Psoas muscle (tissue), 8 donors: ENCODE data around the gene FMN2. TPM values are rescaled to one million over a fixed set of nuclear protein-coding genes. Genes with fewer than 3 reads are reported as not detected.
"Not testable (repeated sequence)": the region's sequence is repeated elsewhere in the genome, so short reads cannot be mapped to it uniquely, and the experiment has no call there.

Experiments used
- ATAC-seq, 4 donors: fragments of 200-7000 bp; cut with Tn5 transposase; one replicate each; pipeline ENCODE4 v1.9.1; 2020; ENCODE audit warnings: moderate library complexity in 3 of 4, mild to moderate bottlenecking in 2 of 4
- DNase-seq, 2 donors: peaks; one replicate each; pipeline ENCODE4 v3.0.0-alpha.2; 2020
- H3K27ac ChIP-seq: fragments of 200-600 bp; one replicate; pipeline ENCODE4 v1.8.0; 2022
- H3K27me3 ChIP-seq, 3 donors: fragments of 200-600 bp in 1 of 3; one replicate each; pipeline versions ENCODE4 v1.6.1 to v1.8.0; 2013 to 2022; ENCODE audit warnings: low read length in 2 of 3, mild to moderate bottlenecking in 2 of 3, moderate library complexity in 1 of 3; ENCODE audit not compliant: insufficient read depth in 3 of 3
- H3K36me3 ChIP-seq, 2 donors: fragments of 200-600 bp in 1 of 2; one replicate each; pipeline versions ENCODE4 v1.6.1 to v1.8.0; 2013 to 2022; ENCODE audit warnings: low read depth in 1 of 2, mild to moderate bottlenecking in 1 of 2, moderate library complexity in 1 of 2; ENCODE audit not compliant: insufficient read depth in 1 of 2
- H3K4me1 ChIP-seq: fragments of 200-600 bp; one replicate; pipeline ENCODE4 v1.8.0; 2022
- H3K4me3 ChIP-seq: fragments of 200-600 bp; one replicate; pipeline ENCODE4 v1.8.0; 2022; ENCODE audit warnings: mild to moderate bottlenecking
- H3K9me3 ChIP-seq: fragments of 200-600 bp; one replicate; pipeline ENCODE4 v1.8.0; 2022
- CTCF ChIP-seq: fragments of 200-600 bp; IDR thresholded peaks from one replicate; pipeline ENCODE4 v1.8.0; 2022; ENCODE audit warnings: antibody characterized with exemption
- WGBS, 3 donors: extraction: QIAGEN DNeasy Blood & Tissue Kit; methylation state at CpG; one replicate each; pipeline versions ENCODE4 v1.1.6 to v1.1.7; 2013; 5-methylcytosine and 5-hydroxymethylcytosine counted together
- intact Hi-C, 2 donors: fragments of 100-400 bp; cut with DNase I; formaldehyde crosslinking; loops; one replicate each; pipeline versions ENCODE4 v1.11.0 to v1.14.2; 2022
- polyA plus RNA-seq, 3 donors: library from polyadenylated mRNA; stranded (reverse); fragments of 200-250 nt; gene quantifications; one replicate each; pipeline ENCODE4 v1.2.3, GENCODE V29; 2013
- total RNA-seq, 4 donors: library from RNA; stranded (reverse); fragmentation: NEBNext Ultra II Directional in 2 of 4; extraction: Animal tissue kit (Norgen Biotek cat#: 25700) in 2 of 4; gene quantifications; one replicate each; pipeline versions ENCODE4 v1.2.1 to v1.2.4, GENCODE V29; 2021 to 2023
- donor health status: healthy with polysubstance abuse.
- donor health status: DM: no; HTN: no; CAD: no; lungs with moderate emphysema.
- donor health status: Bipolar disorder and iron deficiency.
- donor health status: healthy.
- donor health status: DM: yes; HTN: yes; CAD: no.
- donor health status: DM: no; HTN: no; CAD: no.
- donor health status: DM: no; HTN: no; CAD: no.
- donor health status: DM: yes; HTN: yes; CAD: no.

Gene FMN2
- total and polyA plus RNA-seq, 7 donors: 0.15 to 1.1 (median 0.52) TPM; not detected in 2

DNA sequence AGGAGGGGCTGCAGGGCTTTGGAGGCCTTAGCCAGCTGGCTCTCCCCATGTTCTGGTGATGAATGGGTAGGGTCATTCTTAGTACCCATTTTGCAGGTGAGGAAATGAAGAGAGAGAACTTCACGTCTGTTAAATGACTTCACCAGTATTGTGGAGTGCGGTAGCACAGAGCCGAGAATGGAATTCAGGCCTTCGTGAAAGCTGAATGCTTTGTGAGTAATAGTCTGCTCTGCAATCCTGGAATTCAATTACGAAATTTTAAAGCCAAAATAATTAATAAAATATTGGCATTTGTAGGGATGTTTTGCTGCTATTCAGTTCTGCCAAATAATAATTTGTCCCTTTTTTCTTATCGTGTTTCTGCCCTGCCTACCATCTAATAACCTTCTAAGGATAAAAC is 322.6 kb downstream of the FMN2 start:
- Histone ChIP-seq H3K4me1 (no peaks in the 10 kb centered on the region), H3K9me3 (no peaks in the 10 kb centered on the region), H3K36me3 (no peaks in the 10 kb centered on the region), H3K27ac (no peak overlapping the region), H3K4me3 (no peak overlapping the region), H3K27me3 (no peaks in the 10 kb centered on the region)
- intact Hi-C loops: no loop called here
- no peak for TF ChIP-seq CTCF
- WGBS, 3 donors: 76 to 86% (median 80%) methylated on average over 6 of the region's 6 CpGs
- DNase-seq: no peak
- ATAC-seq: no peak

GRCh38 chr1:240415011-240415410 is 323.3 kb downstream of the FMN2 start:
- WGBS, 3 donors: 91 to 96% (median 94%) methylated on average over 1 of the region's 1 CpG
- H3K9me3 ChIP-seq, H3K27me3 ChIP-seq, ATAC-seq, H3K27ac ChIP-seq, H3K36me3 ChIP-seq, DNase-seq, H3K4me1 ChIP-seq, H3K4me3 ChIP-seq, intact Hi-C loops: not testable (repeated sequence)

GRCh38 chr1:240415532-240415931 is 323.8 kb downstream of the FMN2 start:
- Histone ChIP-seq H3K4me3 (no peak overlapping the region), H3K9me3 (no peaks in the 10 kb centered on the region), H3K27ac (no peak overlapping the region), H3K36me3 (no peaks in the 10 kb centered on the region), H3K27me3 (no peaks in the 10 kb centered on the region), H3K4me1 (no peaks in the 10 kb centered on the region)
- no peak for ATAC-seq
- TF ChIP-seq CTCF: no peak
- 61% methylated on average over 4 of the region's 4 CpGs for WGBS, 3 donors
- DNase-seq: no peak
- intact Hi-C loops: no loop called here

DNA sequence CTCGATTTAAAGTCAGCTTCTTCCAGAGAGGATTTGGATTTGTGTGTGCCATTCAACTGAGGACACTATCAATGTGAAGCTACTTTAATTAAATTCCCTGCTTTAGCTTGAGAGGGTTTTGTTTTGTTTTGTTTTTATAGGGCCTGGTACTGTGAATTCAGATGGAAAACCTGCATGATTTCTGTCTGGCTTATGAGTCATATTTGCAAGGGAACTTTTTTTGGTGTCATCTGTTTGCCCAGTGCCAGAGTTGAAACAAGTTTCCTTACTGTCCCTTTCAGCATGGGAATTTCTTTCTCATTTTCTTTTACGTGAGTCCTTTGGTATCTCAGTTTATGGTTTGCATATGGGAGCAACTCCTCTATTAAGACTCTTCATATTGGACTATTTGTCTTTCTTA is 325.6 kb downstream of the FMN2 start:
- 45 to 75% (median 46%) methylated on average over 2 of the region's 2 CpGs for WGBS, 3 donors

DNA sequence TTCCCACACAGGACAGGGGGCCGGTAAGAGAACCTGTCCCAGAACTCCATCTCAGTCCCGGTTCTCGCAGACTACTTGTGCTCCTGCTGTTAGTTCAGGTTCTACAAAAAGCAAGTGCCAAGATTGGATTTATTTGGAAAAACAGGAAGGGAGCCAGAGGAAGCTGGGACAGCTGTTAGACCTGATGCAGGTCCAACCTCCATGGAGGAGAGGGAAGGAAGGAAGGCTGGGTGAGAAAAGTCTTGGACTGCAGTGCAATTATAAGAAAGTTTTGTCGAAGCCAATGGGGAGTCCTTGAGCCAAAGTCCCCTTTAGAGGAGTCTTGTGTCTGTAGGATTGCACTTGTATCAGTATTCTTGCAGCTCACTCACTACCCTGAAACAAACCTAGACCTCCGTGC is 329.1 kb downstream of the FMN2 start:
- H3K27me3 ChIP-seq: no peaks in the 10 kb centered on the region
- intact Hi-C loops: no loop called here
- 56 to 66% (median 63%) methylated on average over 5 of the region's 5 CpGs for WGBS, 3 donors
- H3K27ac ChIP-seq: no peak overlapping the region
- no peaks in the 10 kb centered on the region for H3K4me1 ChIP-seq
- no peak for ATAC-seq
- no peak for TF ChIP-seq CTCF
- no peaks in the 10 kb centered on the region for H3K36me3 ChIP-seq
- no peaks in the 10 kb centered on the region for H3K9me3 ChIP-seq
- H3K4me3 ChIP-seq: no peak overlapping the region
- DNase-seq: no peak

More for the DNA sequence above, 325.6 kb downstream of the FMN2 start:
- Histone ChIP-seq H3K27ac (no peak overlapping the region), H3K4me3 (no peak overlapping the region), H3K36me3 (no peaks in the 10 kb centered on the region), H3K9me3 (no peaks in the 10 kb centered on the region), H3K27me3 (no peaks in the 10 kb centered on the region), H3K4me1 (no peaks in the 10 kb centered on the region)
- ATAC-seq: no peak
- DNase-seq: no peak
- no peak for TF ChIP-seq CTCF
- intact Hi-C loops: no loop called here
